NT2/D1 (cell line): ENCODE measurements around the gene COMTD1.

Experiments
- DNase-seq: peaks from one replicate; pipeline ENCODE4 v3.0.0-alpha.2; 2011; ENCODE audit warnings: low read depth, low spot score
- H3K27me3 ChIP-seq: 2 replicates; pipeline ENCODE4 v1.6.0; 2011; ENCODE audit warnings: mild to moderate bottlenecking; ENCODE audit not compliant: insufficient read length, insufficient read depth
- H3K36me3 ChIP-seq: 2 replicates; pipeline ENCODE4 v1.6.1; 2011; ENCODE audit warnings: mild to moderate bottlenecking, low read length, mixed read lengths; ENCODE audit not compliant: insufficient read depth, insufficient read length
- H3K4me1 ChIP-seq: 2 replicates; pipeline ENCODE4 v1.5.1; 2011; ENCODE audit not compliant: insufficient read depth, insufficient read length
- H3K4me3 ChIP-seq: 2 replicates; pipeline ENCODE4 v1.5.1; 2011; ENCODE audit warnings: low read depth; ENCODE audit not compliant: insufficient read length
- H3K9ac ChIP-seq: 2 replicates; pipeline ENCODE4 v1.6.0; 2011; ENCODE audit warnings: low read depth; ENCODE audit not compliant: insufficient read length
- H3K9me3 ChIP-seq: 2 replicates; pipeline ENCODE4 v1.5.1; 2011; ENCODE audit warnings: mild to moderate bottlenecking, low read length; ENCODE audit not compliant: insufficient read depth
- SUZ12 ChIP-seq: IDR thresholded peaks from 2 replicates; pipeline ENCODE4 v1.6.1; 2011; ENCODE audit not compliant: insufficient read length, insufficient read depth; ENCODE audit errors: extremely low read depth
- YY1 ChIP-seq: IDR thresholded peaks from 2 replicates; pipeline ENCODE4 v1.6.1; 2011; ENCODE audit not compliant: insufficient read length, insufficient read depth
- ZNF274 ChIP-seq: IDR thresholded peaks from 2 replicates; pipeline ENCODE4 v1.6.1; 2011; ENCODE audit warnings: mild to moderate bottlenecking, low read depth, low read length

COMTD1 gene

GRCh38 chr10:75244487-75245353 lies 9.0 kb upstream of the COMTD1 start:
- Histone ChIP-seq H3K9me3 (no peaks in the 10 kb centered on the region), H3K9ac (no peak overlapping the region), H3K36me3 (no peaks in the 10 kb centered on the region), H3K4me1 (peaks cover 9% of the 10 kb centered on the region), H3K4me3 (no peak overlapping the region), H3K27me3 (no peaks in the 10 kb centered on the region)
- no peak for DNase-seq
- TF ChIP-seq SUZ12 (no peak), ZNF274 (no peak), YY1 (no peak)

GRCh38 chr10:75243426-75243825 lies 7.7 kb upstream of the COMTD1 start:
- no peaks in the 10 kb centered on the region for H3K27me3 ChIP-seq
- no peak for DNase-seq
- H3K9me3 ChIP-seq = no peaks in the 10 kb centered on the region
- H3K4me1 ChIP-seq = peaks cover 8% of the 10 kb centered on the region
- no peak overlapping the region for H3K9ac ChIP-seq
- H3K4me3 ChIP-seq = no peak overlapping the region
- no peak for TF ChIP-seq YY1
- no peak for TF ChIP-seq SUZ12
- TF ChIP-seq ZNF274 = no peak
- H3K36me3 ChIP-seq = no peaks in the 10 kb centered on the region

- Histone ChIP-seq H3K9ac (no peak overlapping the region), H3K9me3 (no peaks in the 10 kb centered on the region), H3K4me3 (no peak overlapping the region), H3K27me3 (no peaks in the 10 kb centered on the region), H3K4me1 (peaks cover 4% of the 10 kb centered on the region), H3K36me3 (no peaks in the 10 kb centered on the region)
- no peak for DNase-seq
- no peak for TF ChIP-seq ZNF274
- no peak for TF ChIP-seq YY1
These were observed 4.7 kb upstream of the COMTD1 start for GRCh38 chr10:75240329-75241076.

- no peaks in the 10 kb centered on the region for H3K27me3 ChIP-seq
- H3K4me1 ChIP-seq = no peaks in the 10 kb centered on the region
- H3K36me3 ChIP-seq = no peaks in the 10 kb centered on the region
- TF ChIP-seq YY1 (no peak), ZNF274 (no peak), SUZ12 (no peak)
- no peak for DNase-seq
- no peak overlapping the region for H3K9ac ChIP-seq
- no peak overlapping the region for H3K4me3 ChIP-seq
- H3K9me3 ChIP-seq = no peaks in the 10 kb centered on the region
These were observed 3.5 kb upstream of the COMTD1 start for GRCh38 chr10:75239096-75239790.

GRCh38 chr10:75238182-75239095 lies 2.7 kb upstream of the COMTD1 start:
- TF ChIP-seq ZNF274 (no peak), YY1 (no peak), SUZ12 (no peak)
- H3K9me3 ChIP-seq = no peaks in the 10 kb centered on the region
- no peak for DNase-seq

GRCh38 chr10:75236178-75236825 lies 545 bp upstream of the COMTD1 start:
- H3K9ac ChIP-seq = peak overlapping the region; percentile 36
- H3K4me1 ChIP-seq = peaks cover 6% of the 10 kb centered on the region
- H3K4me3 ChIP-seq = no peak overlapping the region
- no peaks in the 10 kb centered on the region for H3K27me3 ChIP-seq
- DNase-seq = no peak
- TF ChIP-seq YY1 (no peak), SUZ12 (no peak), ZNF274 (no peak)
- peaks cover 22% of the 10 kb centered on the region for H3K36me3 ChIP-seq
- H3K9me3 ChIP-seq = no peaks in the 10 kb centered on the region

More at GRCh38 chr10:75238182-75239095, 2.7 kb upstream of the COMTD1 start:
- Histone ChIP-seq H3K27me3 (no peaks in the 10 kb centered on the region), H3K9ac (no peak overlapping the region), H3K4me1 (peaks cover 3% of the 10 kb centered on the region), H3K4me3 (no peak overlapping the region), H3K36me3 (peaks cover under 1% of the 10 kb centered on the region)
